HG02798 (cell line): Measurements from ENCODE around the gene GOLGA6L7.
"Not testable (repeated sequence)": the region's sequence is repeated elsewhere in the genome, so short reads cannot be mapped to it uniquely, and the experiment has no call there.

Experiments
- ATAC-seq: cut with Tn5 transposase; IDR thresholded peaks from one replicate; pipeline ENCODE4 v1.9.1; 2021; ENCODE audit warnings: mild to moderate bottlenecking; ENCODE audit not compliant: unreplicated experiment, poor library complexity

The GOLGA6L7 gene

GRCh38 chr15:28885128-28885629, 36.7 kb upstream of the GOLGA6L7 start:
- ATAC-seq = no peak

GRCh38 chr15:28884151-28884940, 35.9 kb upstream of the GOLGA6L7 start:
- ATAC-seq = no peak

GRCh38 chr15:28881600-28881999, 33.2 kb upstream of the GOLGA6L7 start:
- ATAC-seq = no peak

GRCh38 chr15:28881170-28881569, 32.7 kb upstream of the GOLGA6L7 start:
- no peak for ATAC-seq

GRCh38 chr15:28880680-28881079, 32.2 kb upstream of the GOLGA6L7 start:
- no peak for ATAC-seq

- no peak for ATAC-seq
Measured at GRCh38 chr15:28879551-28879950, 31.1 kb upstream of the GOLGA6L7 start.

- ATAC-seq = no peak
Measured at GRCh38 chr15:28878209-28878608, 29.8 kb upstream of the GOLGA6L7 start.

- ATAC-seq = no peak
Measured at GRCh38 chr15:28876845-28877185, 28.4 kb upstream of the GOLGA6L7 start.

GRCh38 chr15:28876131-28876844, 27.8 kb upstream of the GOLGA6L7 start:
- no peak for ATAC-seq

- no peak for ATAC-seq
Measured at GRCh38 chr15:28875461-28876000, 27.1 kb upstream of the GOLGA6L7 start.

- no peak for ATAC-seq
Measured at GRCh38 chr15:28873585-28874190, 25.2 kb upstream of the GOLGA6L7 start.

- no peak for ATAC-seq
Measured at GRCh38 chr15:28873006-28873405, 24.6 kb upstream of the GOLGA6L7 start.

- ATAC-seq = no peak
Measured at GRCh38 chr15:28871168-28871567, 22.7 kb upstream of the GOLGA6L7 start.

- no peak for ATAC-seq
Measured at GRCh38 chr15:28868744-28869345, 20.4 kb upstream of the GOLGA6L7 start.

GRCh38 chr15:28861589-28862293, 13.3 kb upstream of the GOLGA6L7 start:
- not testable (repeated sequence) for ATAC-seq

GRCh38 chr15:28861031-28861534, 12.6 kb upstream of the GOLGA6L7 start:
- no peak for ATAC-seq

- not testable (repeated sequence) for ATAC-seq
Measured at GRCh38 chr15:28854578-28854977, 6.1 kb upstream of the GOLGA6L7 start.

- ATAC-seq = not testable (repeated sequence)
Measured at GRCh38 chr15:28853654-28854053, 5.2 kb upstream of the GOLGA6L7 start.

GRCh38 chr15:28849766-28850165, 1.3 kb upstream of the GOLGA6L7 start:
- not testable (repeated sequence) for ATAC-seq

- ATAC-seq = not testable (repeated sequence)
Measured at GRCh38 chr15:28849271-28849670, 827 bp upstream of the GOLGA6L7 start.
